ENCODE measurements around the gene NR1H4. TPM values are rescaled to one million over a fixed set of nuclear protein-coding genes. Genes with fewer than 3 reads are reported as not detected.

The NR1H4 gene
- total RNA-seq, 4 donors from 2014 or later, result 10.7 to 50.7 (median 28.8) TPM

DNA sequence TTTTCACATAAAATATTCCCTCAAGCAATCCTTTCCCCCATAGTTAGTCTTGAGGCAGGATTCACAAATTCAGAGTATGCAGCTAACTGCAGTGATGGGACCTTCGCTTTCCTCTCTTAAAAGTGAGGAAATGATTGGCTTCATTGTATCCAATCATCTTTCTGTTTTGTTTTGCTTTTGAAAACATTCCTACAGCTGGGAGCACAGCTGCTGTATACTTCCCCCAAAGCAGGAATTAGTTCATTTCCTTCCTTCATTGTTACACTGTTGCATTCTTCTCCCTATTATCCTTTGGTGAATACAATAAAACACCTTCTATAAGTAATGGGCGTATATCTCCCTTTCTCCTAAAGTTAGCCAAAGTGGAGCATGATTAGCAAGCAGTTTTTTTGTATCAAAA, 90.4 kb downstream of the NR1H4 start:
- no peaks in the 10 kb centered on the region for H3K9me3 ChIP-seq
- intact Hi-C loops (cut with DNase I; ENCODE audit: low total_unique reads), result no loop called here
- WGBS, 2 donors (ENCODE audit: low coverage in 1 of 2), result 50 to 56% methylated on average over 2 of the region's 2 CpGs
- DNase-seq, result no peak
- in situ Hi-C loops (cut with MboI; ENCODE audit: low pct_ligation_motif_present in 1 of 4, low pct_unique_long_range_greater_than_20kb in 1 of 4, low sequenced_read_pairs in 3 of 4), result loop anchor here in 2 of 4 donors (25.0 kb wide), 3 partner anchors 98 to 327 kb away; no protein-coding TSS in a partner anchor
- no peak overlapping the region for H3K27ac ChIP-seq
- H3K27me3 ChIP-seq, result no peaks in the 10 kb centered on the region
- H3K4me3 ChIP-seq, result no peak overlapping the region
- no peaks in the 10 kb centered on the region for H3K36me3 ChIP-seq
- peaks cover 0 to 7% (median 0%) of the 10 kb centered on the region in 4 donors for H3K4me1 ChIP-seq
- TF ChIP-seq POLR2AphosphoS5 (IDR thresholded peaks at IDR 0.05) (no peak), EP300 (IDR thresholded peaks at IDR 0.05; ENCODE audit: low read depth) (no peak), POLR2A (IDR thresholded peaks at IDR 0.05) (no peak)
- TF ChIP-seq, protein P1, sequence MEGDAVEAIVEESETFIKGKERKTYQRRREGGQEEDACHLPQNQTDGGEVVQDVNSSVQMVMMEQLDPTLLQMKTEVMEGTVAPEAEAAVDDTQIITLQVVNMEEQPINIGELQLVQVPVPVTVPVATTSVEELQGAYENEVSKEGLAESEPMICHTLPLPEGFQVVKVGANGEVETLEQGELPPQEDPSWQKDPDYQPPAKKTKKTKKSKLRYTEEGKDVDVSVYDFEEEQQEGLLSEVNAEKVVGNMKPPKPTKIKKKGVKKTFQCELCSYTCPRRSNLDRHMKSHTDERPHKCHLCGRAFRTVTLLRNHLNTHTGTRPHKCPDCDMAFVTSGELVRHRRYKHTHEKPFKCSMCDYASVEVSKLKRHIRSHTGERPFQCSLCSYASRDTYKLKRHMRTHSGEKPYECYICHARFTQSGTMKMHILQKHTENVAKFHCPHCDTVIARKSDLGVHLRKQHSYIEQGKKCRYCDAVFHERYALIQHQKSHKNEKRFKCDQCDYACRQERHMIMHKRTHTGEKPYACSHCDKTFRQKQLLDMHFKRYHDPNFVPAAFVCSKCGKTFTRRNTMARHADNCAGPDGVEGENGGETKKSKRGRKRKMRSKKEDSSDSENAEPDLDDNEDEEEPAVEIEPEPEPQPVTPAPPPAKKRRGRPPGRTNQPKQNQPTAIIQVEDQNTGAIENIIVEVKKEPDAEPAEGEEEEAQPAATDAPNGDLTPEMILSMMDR (IDR thresholded peaks at IDR 0.05), result no peak

DNA sequence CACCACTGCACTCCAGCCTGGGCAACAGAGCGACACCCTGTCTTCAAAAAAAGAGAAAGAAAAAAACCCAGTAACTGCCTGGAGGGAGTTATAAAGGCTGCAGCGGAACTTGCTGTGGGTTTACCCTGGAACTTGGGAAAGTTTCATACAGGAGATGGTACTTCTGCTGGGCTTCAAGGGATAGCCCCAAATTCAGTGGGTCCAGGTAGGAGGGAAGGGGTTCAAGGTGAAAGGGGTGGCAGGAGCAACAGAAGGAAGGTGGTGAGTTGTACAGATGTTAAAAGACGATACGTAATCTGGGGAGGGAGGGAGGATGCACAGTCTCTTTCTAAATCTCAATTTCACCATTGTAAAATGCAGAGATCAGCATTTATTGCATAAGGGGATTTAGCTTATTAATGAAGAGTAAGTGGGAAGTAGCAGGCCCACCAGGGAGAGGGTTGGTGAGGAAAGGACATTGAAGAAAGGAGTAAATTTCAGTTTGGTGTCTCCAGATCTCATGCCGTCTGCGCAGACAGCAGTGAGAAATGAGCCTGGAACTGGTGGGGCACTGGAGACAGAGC, 91.3 kb downstream of the NR1H4 start:
- no peaks in the 10 kb centered on the region for H3K27me3 ChIP-seq
- 91 to 100% methylated on average over 3 to 6 of the region's 6 CpGs for WGBS, 2 donors (ENCODE audit: low coverage in 1 of 2)
- no peaks in the 10 kb centered on the region for H3K36me3 ChIP-seq
- H3K4me3 ChIP-seq, result no peak overlapping the region
- TF ChIP-seq EP300 (IDR thresholded peaks at IDR 0.05; ENCODE audit: low read depth), result no peak
- TF ChIP-seq, protein P1 (IDR thresholded peaks at IDR 0.05), result no peak
- TF ChIP-seq POLR2A (IDR thresholded peaks at IDR 0.05), result no peak
- TF ChIP-seq POLR2AphosphoS5 (IDR thresholded peaks at IDR 0.05), result no peak
- intact Hi-C loops (cut with DNase I; ENCODE audit: low total_unique reads), result no loop called here
- in situ Hi-C loops (cut with MboI; ENCODE audit: low pct_ligation_motif_present in 1 of 4, low pct_unique_long_range_greater_than_20kb in 1 of 4, low sequenced_read_pairs in 3 of 4), result loop anchor here in 2 of 4 donors (25.0 kb wide), 3 partner anchors 97 to 328 kb away; no protein-coding TSS in a partner anchor
- H3K27ac ChIP-seq, result no peak overlapping the region
- peaks cover 0 to 7% (median 0%) of the 10 kb centered on the region in 4 donors for H3K4me1 ChIP-seq
- no peaks in the 10 kb centered on the region for H3K9me3 ChIP-seq
- DNase-seq, result no peak

DNA sequence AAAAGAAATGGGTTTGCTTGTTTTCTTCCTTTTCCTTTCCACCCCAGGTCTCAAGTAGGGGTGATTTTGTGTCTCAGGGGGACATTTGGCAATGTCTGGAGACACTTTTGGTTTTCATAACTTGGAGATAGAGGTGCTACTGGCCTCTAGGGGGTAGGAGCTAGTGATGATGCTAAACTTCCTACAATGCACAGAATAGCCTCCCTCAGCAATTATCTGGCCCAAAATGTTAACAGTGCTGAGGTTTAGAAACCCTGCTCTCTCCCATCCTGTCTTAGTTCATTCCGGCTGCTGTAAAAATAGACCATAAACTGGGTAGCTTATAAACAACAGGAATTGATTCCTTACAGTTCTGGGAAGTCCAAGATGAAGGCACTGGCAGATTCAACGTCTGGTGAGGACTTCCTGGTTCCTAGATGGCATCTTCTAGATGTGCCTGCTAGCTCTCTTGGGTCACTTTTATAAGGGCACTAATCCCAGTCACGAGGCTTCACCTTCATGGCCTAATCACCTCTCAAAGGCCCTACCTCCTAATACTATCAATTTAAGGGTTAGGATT, 92.4 kb downstream of the NR1H4 start:
- Histone ChIP-seq H3K36me3 (no peaks in the 10 kb centered on the region), H3K4me1 (peaks cover 0 to 7% (median 0%) of the 10 kb centered on the region in 4 donors), H3K4me3 (no peak overlapping the region), H3K9me3 (no peaks in the 10 kb centered on the region), H3K27ac (no peak overlapping the region), H3K27me3 (no peaks in the 10 kb centered on the region)
- in situ Hi-C loops (cut with MboI; ENCODE audit: low pct_ligation_motif_present in 1 of 4, low pct_unique_long_range_greater_than_20kb in 1 of 4, low sequenced_read_pairs in 3 of 4) (loop anchor here in 2 of 4 donors (25.0 kb wide), 3 partner anchors 96 to 329 kb away; no protein-coding TSS in a partner anchor), intact Hi-C loops (cut with DNase I; ENCODE audit: low total_unique reads) (no loop called here)
- DNase-seq, result no peak
- 43 to 68% methylated on average over 2 to 3 of the region's 3 CpGs for WGBS, 2 donors (ENCODE audit: low coverage in 1 of 2)
- TF ChIP-seq, protein P1 (IDR thresholded peaks at IDR 0.05), result no peak
- no peak for TF ChIP-seq POLR2A (IDR thresholded peaks at IDR 0.05)
- TF ChIP-seq POLR2AphosphoS5 (IDR thresholded peaks at IDR 0.05), result no peak
- TF ChIP-seq EP300 (IDR thresholded peaks at IDR 0.05; ENCODE audit: low read depth), result no peak

DNA sequence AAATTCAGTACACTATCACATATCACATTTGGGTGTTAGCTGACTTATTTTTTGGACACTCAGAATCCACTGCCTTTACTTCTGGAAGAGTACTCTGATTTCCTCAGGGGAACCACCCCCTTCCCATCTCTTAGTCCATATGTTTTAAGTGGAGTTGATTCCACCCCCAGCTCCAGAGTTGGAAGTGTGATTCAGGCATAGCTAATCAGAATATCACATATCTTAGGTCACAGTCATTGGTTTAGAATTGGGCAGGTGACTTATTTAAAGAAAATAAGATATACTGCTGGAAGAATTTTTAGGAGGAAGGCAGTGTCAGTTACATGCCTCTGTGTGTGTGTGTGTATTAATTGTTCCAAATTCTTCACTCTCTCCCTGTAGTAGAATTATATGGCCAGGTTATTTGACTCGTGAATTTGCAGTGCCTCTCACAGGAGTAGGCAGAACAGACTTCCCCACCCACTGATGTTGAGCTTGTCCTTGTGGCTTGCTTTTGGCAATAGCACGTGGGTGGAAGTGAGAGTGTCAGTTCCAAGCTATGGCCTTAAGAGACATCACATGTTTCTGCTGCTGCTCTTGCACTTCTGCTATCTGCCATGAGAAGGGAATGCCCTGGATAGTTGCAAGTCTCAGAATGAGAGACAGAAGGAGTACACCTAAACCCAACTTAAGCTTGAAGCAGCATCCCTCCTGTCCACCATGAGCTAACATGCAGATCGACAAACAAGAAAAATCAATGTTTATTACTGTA, 93.4 kb downstream of the NR1H4 start:
- intact Hi-C loops (cut with DNase I; ENCODE audit: low total_unique reads), result no loop called here
- no peak overlapping the region for H3K27ac ChIP-seq
- no peaks in the 10 kb centered on the region for H3K9me3 ChIP-seq
- 40 to 100% methylated on average over 1 to 3 of the region's 3 CpGs for WGBS, 2 donors (ENCODE audit: low coverage in 1 of 2)
- no peaks in the 10 kb centered on the region for H3K36me3 ChIP-seq
- in situ Hi-C loops (cut with MboI; ENCODE audit: low pct_ligation_motif_present in 1 of 4, low pct_unique_long_range_greater_than_20kb in 1 of 4, low sequenced_read_pairs in 3 of 4), result loop anchor here in 2 of 4 donors (25.0 kb wide), 3 partner anchors 95 to 330 kb away; no protein-coding TSS in a partner anchor
- TF ChIP-seq EP300 (IDR thresholded peaks at IDR 0.05; ENCODE audit: low read depth) (no peak), POLR2AphosphoS5 (IDR thresholded peaks at IDR 0.05) (no peak), POLR2A (IDR thresholded peaks at IDR 0.05) (no peak)
- TF ChIP-seq, protein P1 (IDR thresholded peaks at IDR 0.05), result no peak
- H3K27me3 ChIP-seq, result no peaks in the 10 kb centered on the region
- H3K4me1 ChIP-seq, result peaks cover 0 to 7% (median 0%) of the 10 kb centered on the region in 4 donors
- H3K4me3 ChIP-seq, result no peak overlapping the region
- DNase-seq, result no peak
